ENCODE measurements around the gene BCL7A.
"Not testable (repeated sequence)": the region's sequence is repeated elsewhere in the genome, so short reads cannot be mapped to it uniquely, and the experiment has no call there.

The BCL7A gene

DNA sequence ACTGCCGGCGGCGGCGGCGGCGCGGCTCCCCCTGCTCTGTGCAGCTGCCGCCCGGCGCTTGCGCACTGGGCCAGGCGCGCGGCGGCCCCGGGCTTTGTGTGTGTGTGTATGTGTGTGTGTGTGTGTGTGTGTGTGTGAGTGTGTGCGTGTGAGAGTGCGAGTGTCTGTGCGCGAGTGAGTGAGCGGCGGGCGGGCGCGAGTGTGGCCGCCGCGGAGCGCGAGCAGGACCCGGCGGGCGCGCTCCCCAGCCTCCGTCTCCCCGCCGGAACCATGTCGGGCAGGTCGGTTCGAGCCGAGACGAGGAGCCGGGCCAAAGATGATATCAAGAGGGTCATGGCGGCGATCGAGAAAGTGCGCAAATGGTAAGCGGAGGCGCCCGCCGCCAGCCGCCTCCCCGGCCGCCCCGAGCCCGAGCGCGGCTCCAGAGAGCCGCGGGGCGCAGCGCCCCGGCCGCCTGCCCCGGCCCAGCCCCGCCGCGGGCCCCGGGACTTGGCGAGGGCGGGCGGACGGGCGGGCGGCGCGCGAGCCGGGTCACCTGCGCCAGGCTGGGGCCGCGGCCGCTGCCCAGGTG is at the start of gene BCL7A:
Gene BCL7A (plus strand): TSS at position 63 of the 571 bp plus-strand sequence. CDS start 208 bp downstream, at position 271.
- peak; percentile 73 for DNase-seq

DNA sequence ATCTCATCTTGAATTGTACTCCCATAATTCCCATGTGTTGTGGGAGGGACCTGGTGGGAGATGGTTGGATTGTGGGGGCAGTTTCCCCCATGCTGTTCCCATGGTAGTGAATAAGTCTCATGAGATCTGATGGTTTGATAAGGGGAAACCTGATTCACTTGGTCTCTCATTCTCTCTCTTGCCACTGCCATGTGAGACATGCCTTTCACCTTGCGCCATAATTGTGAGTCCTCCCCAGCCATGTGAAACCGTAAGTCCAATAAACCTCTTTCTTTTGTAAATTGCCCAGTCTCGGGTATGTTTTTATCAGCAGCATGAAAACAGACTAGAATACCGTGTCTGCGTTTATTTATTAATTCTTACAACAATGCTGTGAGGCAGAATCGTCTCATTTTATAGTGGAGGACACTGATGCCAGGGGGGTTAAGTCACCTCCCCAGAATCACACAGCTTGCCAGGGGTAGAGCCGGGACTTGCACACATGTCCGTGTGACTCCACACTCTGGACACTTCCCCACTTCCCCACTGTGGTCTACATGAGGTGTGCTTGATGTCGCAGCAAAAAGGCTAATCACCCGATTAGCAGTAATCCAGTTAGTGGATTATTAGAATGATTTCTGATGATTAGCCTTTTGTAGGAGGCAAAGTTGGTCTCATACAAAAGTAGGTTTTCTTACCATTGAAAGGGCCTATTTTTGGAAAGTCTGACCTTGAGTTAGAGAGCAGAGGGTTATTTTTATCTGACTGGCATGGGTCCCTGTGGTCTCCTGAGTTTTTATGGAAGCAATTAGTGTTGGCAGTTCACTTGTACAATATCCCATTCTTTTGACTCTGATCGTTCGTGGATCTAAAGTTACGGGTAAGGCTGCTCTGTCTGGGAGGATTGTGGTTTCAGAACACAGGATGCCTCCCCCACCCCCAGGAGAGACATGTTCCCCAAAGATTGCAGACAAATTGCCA is 47.4 kb upstream of the BCL7A start:
- no peak for DNase-seq

DNA sequence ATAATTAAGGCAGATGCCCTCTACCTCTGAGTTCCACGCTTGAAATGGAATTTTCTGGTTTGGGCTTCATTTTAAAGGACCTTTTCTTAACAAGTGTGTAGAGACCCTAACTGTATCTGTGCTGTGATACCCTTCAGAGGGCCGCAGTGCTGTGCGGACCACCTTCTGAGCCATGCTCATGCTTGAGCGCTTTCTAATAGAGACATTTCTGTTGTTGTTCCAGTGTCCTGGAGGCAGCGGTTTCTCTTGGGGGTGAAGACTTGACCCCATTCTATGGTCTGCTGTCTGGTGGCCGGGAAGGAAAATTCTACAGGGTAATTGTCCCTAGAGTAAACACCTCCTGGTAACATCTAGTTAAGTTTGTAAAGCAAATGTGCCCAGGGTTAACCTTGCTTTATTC is 46.7 kb upstream of the BCL7A start:
- no peak for DNase-seq

DNA sequence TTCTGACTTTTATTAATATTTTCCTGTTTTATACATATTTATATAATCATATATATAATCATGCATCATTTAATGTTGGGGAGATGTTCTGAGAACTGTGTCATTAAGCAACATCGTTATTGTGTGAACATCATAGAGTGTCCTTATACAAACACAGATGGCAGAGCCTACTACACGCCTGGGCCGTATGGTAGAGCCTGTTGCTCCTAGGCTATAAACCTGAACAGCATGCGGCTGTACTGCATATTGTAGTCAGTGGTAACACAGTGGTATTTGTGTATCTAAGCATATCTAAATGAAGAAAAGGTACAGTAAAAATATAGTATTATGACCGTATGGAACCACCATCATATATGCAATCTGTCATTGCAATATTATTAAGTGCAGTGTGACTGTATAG is 44.7 kb upstream of the BCL7A start:
- no peak for DNase-seq

DNA sequence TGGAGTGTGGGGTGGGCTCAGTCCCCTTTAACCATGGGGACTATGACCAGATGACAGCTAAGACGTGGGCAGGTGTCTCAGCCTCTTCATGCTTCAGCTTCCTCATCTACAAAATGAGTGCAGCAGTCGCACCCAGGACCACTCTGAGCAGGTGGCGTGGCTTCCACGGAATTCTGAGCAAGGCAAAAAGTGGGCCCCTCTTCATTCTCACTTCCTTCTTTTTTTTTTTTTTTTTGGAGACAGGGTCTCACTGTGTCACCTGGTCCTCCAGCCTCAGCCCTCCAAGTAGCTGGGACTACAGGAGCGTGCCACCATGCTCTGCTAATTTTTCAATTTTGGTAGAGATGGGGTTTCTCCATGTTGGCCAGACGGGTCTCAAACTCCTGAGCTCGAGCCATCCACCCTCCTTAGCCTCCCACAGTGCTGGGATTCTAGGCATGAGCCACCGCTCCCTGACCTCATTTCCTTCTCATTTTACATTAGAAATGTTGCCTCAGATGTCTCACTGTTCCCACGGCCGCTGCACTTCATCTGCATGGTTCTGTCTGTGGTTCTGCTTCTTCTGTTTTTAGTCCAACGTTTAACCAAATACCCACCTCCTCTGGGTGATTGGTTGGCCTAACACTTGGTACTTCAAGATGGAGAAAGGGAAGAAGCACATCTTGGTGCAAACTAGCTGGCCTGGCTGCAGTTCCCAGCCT is 41.3 kb upstream of the BCL7A start:
- no peak for DNase-seq

DNA sequence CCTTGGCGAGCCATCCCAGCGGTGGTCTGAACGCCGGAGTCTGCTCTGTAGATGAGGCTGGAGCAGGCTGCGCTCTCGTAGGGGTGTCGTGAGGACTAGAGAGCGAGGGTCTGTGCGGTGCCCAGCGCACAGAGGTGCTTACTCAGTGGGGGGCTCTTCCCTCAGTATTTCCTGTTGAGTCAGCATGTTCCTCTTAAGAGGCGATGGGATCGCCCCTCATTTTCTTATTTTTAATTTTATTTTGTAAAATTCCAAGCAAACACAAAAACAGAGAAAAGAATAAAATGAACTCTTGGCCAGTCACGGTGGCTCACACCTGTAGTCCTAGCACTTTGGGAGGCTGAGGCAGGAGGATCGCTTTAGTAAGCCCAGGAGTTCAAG is 40.8 kb upstream of the BCL7A start:
- no peak for DNase-seq

DNA sequence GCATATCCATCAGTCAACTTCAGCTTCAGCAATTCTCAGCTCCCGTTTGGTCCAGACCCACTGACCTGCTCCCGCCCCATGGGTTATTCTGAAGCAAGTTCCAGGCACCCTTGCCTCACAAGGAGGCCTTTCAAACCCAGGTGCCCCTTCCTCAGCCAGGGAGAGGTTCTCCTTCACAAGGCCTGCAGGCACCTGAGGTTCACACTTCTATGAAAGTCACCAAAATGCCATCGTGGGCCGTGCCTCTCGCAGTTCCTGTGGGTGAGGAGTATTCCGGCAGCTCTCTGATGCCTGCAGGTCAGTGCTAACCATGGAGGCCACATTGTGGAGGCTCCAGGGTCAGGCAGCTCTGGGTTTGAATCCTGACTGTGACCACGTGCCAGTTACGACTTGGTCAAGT is 40.2 kb upstream of the BCL7A start:
- DNase-seq: no peak

DNA sequence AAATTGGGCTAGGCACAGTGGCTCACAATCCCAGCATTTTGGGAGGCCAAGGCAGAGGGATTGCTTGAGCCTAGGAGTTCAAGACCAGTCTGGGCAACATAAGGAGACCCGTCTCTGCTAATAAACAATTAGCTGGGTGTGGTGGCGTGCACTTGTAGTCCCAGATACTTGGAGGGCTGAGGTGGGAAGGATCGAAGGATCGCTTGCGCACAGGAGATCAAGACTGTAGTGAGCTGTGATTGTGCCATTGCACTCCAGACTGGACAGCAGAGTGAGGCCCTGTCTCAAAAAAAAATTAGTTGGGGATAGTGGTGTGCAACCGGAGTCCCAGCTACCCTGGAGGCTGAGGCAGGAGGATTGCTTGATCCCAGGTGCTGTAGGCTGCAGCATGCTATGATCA is 38.7 kb upstream of the BCL7A start:
- no peak for DNase-seq

DNA sequence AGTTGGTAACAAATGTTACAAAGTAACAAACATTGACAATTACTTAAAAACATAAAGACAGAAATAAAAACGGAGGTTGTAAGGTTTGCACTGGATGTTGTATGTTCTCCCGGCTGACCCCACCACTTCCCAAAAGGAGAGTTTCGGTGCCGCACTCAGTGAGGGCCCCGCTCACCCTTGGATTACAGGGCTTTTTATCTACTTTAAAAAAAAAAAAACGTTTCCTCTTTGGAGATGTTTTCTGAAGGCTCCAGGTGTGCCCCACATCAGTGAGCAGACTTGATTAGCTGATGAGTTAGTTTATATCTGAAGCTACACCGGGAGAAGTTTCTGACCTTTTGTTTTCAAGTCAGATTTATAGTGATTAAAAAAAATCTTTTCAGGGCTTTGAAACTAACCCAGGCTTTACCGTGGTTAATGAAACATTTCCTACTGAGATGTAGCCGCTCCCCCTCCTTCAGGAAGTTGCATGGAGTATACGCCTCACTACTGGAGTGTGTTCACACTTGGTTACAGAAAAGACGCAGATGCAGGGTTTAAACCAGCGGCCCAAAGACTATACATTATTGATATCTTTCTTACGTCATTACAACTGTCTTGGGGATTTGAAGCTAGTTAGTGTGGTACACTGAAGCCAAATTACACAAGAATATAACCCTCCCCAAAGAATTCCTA is 38.0 kb upstream of the BCL7A start:
- no peak for DNase-seq

DNA sequence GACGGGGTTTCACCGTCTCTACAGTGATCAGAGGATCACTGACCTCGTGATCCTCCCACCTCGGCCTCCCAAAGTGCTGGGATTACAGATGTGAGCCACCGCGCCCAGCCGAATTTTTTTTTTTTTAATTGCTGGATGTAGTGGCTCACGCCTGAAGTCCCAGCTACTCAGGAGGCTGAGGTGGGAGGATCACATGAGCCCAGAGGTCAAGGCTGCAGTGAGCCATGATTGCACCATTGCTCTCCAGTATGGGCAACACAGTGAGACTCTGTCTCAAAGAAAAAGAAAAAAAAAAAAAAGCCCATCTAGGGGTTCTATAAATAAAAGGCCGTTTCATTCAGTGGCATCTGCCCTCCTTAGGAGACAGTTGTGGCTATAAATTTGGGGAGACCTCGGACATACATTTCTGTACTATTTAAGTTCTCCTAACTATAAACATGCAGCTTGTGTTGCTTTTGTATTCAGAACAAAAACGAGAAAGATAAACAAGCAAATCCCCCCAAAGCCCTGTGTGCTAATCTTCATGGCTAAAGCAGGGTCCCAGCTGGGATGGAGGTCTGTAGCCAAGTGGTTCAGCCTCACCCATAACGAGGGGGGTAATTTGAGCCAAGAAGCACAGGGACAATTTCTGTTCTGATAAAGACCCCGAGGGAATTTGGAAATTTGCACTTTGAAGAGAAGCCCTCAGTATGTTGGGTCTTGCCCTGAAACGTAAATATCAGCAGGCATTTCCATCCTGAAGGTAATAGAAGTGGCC is 35.0 kb upstream of the BCL7A start:
- DNase-seq: no peak

DNA sequence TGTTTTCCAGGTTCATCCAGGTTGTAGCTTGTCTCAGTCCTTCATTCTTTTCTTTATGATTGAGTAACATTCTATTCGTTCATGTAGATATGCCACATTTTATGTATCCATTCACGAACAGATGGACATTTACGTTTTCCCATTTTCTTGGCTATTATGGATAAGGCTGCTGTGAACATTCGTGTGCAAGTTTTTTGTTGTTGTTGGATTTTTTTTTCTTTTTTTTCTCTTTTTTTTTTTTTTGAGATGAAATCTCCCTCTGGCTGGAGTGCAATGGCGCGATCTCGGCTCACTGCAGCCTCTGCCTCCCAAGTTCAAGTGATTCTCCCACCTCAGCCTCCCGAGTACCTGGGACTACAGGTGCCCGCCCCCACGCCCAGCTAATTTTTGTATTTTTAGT is 33.2 kb upstream of the BCL7A start:
- not testable (repeated sequence) for DNase-seq

DNA sequence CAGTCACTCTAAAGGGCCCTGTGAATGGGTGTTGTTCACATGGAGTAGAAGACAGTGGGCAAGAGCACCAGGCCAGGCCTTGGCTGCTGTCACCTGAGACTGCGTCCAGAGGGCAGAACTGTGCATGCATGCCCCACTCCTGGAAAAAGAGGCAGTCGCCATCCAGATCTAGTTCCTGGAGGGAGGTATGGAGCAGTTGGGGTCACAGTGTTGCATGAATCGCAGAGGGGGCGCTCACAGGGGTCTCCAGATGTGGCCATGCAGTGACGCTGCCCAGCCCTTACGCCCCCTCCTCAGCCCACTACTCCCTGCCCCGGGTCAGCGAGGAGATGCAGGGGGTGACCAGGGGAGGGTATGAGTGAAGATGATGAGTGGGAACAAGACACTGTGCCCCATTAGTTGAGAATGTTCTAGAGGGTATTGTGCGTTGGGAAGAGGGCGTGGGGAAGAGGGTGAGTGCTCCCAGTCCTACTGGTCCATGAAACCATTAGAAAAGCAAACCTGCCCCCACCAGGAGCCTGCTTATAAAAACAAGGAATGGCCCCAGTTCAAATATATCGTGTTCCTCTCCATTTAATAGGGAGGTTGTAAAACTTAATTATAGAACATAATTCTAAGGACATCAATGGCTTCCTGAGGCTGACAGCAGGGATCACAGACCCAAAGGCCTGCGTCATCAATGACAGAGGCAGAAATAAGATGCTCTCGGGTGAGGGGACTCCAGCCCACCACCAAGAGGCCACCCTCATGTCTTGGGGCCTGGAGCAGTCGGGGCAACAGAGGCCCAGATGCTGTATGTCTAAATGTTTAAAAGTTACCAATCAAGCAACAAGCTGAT is 32.2 kb upstream of the BCL7A start:
- no peak for DNase-seq

DNA sequence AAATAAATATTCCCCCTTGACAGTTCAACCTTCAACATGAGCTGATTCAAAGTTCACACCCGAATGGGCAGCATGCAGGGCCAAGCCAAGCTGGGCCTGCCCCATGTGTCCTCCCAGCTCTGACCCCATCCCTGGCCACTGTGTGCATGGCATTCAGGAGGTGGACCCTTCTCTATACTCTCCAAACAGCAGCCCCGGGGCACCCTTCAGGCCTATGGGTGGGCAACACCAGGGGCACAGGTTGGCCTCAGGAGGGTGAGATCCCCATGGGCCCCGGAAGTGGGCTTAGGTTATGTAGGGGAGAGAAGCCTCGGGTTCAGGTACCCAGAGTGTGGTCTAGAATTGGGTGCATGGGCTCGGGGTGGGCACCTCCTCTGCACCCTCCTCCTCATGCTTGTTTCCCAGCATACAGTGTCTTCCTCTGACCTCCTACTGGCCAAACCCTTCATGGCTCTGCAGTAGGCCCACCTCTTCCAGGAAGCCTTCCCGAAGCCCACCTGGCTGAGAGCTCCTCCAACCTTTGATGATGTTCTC is 31.5 kb upstream of the BCL7A start:
- no peak for DNase-seq

DNA sequence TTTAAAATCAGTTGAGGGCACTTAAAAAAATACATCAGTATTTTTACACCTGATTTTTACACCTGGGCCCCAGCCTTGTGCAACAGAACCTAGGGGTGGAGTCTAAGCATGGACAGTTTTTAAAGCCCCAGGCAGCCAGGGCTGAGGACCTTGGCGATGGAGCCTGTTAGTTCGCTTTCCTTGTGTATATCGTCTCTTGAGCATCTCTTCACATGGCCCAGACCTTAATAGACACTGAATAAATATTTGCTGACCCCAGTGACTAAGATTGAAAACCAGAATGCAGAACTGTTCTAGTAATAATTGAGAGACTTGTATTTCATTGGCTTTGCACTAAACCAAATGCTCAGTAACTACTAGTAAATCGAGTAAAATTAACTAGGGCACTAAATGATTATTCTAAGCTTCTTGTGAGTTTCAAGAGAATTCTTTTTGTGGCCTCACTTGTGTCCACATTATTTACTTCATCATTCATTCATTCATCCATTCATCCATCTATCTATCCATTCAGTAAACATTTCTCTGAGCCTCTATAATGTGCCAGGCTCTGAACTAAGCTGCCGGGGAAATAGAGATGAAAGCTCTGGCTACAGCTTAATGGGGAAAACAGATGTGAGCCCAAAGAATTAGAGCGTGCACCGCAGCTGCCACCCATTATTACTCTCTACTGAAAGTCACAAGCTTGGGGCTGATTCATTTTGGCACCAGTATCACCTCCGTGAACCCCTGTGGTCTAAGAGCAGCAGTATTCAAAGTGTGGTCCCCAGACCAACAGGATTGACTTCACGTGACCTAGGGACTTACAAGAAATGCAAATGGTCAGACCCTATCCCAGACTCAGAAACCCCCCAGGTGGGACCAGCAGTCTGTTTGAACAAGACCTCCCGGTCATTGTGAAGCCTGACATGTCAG is 30.7 kb upstream of the BCL7A start:
- no peak for DNase-seq

DNA sequence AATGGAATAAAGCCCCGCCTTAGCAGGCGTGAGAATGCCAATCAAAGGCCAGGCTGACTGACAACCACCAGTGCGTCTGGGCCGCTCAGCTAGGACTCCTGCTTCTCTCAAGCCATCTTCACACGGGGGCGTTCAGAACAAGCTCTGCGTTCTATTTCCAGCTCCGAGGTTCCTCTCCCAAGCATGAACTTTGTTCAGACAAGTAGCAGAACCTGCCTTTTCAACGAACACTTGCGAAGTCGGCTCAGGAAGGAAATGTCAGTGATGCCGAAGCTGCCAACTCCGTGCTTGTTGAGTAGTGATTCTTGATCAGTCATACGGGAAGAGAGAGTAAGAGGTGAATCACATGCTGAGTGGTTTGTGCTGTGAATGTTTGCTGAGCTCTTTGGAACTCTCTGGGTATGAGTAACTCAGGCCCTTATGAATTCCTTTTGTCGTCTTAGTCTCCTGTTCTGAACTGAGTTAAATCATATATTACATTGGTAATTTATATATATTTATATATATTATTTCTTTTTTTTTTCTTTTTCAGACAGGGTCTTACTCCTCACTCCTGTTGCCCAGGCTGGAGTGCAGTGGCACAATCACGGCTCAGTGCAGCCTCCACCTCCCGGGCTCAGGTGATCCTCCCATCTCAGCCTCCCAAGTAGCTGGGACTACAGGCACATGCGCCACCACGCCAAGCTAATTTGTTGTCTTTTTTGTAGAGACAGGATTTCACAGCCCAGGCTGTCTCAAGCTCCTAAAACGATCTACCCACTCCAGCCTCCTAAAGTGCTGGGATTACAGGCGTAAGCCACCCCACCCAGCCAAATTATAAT is 29.4 kb upstream of the BCL7A start:
- no peak for DNase-seq

DNA sequence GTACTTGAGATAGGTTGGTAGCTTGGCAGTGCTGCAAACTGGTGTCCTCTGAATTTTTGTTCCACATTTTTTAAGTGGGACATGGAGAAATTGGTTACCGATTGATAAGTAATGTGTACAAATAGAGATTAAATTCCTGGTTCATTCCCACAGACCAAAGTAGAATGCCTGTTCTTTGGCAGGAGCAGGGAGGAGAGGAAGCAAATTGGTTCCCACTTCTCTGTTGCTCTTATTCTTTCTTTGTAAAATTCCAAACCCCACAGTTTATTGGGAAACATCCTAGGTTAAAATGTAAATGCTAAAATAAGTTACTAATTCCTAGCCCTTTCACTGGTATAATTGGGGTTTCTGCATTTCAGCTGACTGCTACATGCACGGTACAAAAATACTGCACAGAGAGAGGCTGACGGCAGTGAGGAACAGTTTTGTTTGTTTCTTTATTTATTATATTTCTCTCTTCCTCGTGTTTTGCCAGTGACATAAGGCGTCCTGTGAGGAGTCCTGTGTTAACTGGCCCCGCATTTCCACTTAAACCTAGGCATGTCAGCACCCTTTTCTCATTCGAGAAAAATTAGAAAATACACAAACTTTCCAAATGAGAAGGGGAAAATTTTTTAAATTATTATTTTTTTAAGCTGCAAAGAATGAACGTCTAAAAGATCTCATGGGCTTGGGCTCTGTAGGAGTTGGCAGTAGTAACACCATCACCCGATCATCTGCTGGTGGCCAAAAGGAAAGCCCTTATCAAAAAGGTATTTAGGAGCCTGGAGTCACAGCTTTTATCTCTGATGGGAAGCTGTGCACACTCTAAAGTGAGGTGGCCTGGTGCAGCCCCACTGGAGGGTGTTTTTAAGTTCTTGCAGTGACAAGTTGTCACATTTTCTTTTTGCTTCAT is 25.4 kb upstream of the BCL7A start:
- no peak for DNase-seq

DNA sequence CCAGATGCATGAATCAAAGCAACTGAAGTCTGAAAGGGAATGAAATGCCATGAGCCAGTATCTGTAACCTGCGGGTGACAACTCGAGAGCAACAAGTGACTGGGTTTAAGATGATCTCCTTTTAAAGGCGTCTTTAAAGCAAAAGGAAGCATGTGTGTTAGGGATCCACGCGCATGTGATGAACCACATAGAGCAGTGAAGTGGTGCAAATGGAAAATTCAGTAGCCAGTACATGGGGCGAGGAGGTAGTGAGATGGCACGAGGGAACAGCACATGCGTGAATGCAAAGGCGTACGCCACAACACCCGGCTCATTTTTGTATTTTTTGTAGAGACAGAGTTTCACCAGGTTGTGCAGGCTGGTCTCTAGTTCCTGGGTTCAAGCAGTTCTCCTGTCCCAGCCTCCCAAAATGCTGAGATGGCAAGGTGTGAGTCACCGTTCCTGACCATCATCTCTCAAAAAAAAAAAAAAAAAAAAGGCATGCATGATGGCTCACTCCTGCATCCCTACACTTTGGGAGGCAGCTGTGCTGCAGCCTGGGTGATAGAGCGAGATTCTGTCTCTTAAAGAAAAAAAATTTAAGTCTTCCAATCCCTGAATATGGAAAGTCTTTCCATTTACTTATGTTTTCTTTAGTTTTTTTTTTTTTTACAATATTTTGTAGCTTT is 24.6 kb upstream of the BCL7A start:
- DNase-seq: no peak
